GM12865 (cell line): ENCODE results near the gene KRTAP5-8.
A peak's percentile ranks its signal among the peaks of the same experiment; 100 is the strongest.

Experiments used
- DNase-seq: peaks from one replicate; pipeline ENCODE4 v3.0.0; 2010; ENCODE audit warnings: low read depth
- H3K4me3 ChIP-seq: 2 replicates; pipeline ENCODE4 v1.5.1; 2011; ENCODE audit warnings: mild to moderate bottlenecking, low read depth, low read length, control low read depth
- CTCF ChIP-seq: IDR thresholded peaks from 2 replicates; pipeline ENCODE4 v1.5.1; 2011; ENCODE audit warnings: low read length, control low read depth, low read depth, inconsistent platforms; ENCODE audit not compliant: insufficient read depth; ENCODE audit errors: missing control alignments

KRTAP5-8 gene

GRCh38 chr11:71545405-71545966 lies 7.7 kb downstream of the KRTAP5-8 start:
- DNase-seq = no peak
- H3K4me3 ChIP-seq = no peak overlapping the region
- TF ChIP-seq CTCF = no peak

- DNase-seq = no peak
- TF ChIP-seq CTCF = no peak
- no peak within 1 kb of the TSS for H3K4me3 ChIP-seq
These were observed 10.3 kb downstream of the KRTAP5-8 start, which contains the start of gene KRTAP5-9 for GRCh38 chr11:71548120-71548519. Gene KRTAP5-9, plus strand, starts transcription at chr11:71548420. Its CDS starts 238 bp downstream, at chr11:71548658.

GRCh38 chr11:71548716-71549151 lies 10.9 kb downstream of the KRTAP5-8 start:
- H3K4me3 ChIP-seq = no peak overlapping the region
- TF ChIP-seq CTCF = no peak
- peak; percentile 22 for DNase-seq

DNA sequence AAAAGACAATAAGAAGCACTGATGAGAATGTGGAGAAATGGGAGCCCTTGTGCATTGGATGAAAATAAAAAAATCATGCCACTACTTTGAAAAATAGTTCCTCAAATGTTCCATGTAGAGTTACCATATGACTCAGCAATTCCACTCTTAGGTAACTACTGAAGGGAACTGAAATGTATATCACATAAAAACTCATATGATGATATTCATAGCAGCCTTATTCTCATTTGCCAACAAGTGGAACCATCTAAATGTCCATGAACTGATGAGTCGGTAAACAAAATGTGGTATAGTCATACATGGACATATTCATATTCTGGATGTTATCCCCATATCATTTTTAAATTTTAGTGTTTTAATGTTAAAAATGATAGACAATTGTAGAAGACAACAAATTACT lies 13.9 kb downstream of the KRTAP5-8 start:
- TF ChIP-seq CTCF = no peak
- H3K4me3 ChIP-seq = no peak overlapping the region
- DNase-seq = no peak

GRCh38 chr11:71554996-71555395 lies 17.2 kb downstream of the KRTAP5-8 start:
- H3K4me3 ChIP-seq = no peak overlapping the region
- DNase-seq = no peak
- TF ChIP-seq CTCF = no peak

DNA sequence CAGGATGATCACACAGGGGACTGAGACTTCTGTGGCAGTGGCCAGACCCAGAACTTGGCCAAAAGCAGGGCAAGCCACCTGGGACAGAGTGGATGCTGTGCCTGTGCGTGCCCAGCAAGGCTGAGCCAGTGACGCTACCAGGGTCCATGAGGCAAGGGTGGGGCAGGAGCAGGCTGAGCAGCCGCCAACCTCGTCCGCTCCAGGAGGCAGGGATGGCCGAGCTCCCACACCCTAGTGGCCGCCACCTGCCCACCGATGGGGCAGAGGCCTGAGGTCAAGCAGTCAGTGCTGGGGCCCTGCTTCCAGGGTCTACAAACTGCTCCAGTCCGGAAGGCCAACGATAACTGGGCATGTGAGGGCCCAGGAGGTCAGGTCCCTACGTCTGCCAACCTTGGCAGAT lies 17.7 kb downstream of the KRTAP5-8 start:
- DNase-seq = no peak
- no peak overlapping the region for H3K4me3 ChIP-seq
- no peak for TF ChIP-seq CTCF

DNA sequence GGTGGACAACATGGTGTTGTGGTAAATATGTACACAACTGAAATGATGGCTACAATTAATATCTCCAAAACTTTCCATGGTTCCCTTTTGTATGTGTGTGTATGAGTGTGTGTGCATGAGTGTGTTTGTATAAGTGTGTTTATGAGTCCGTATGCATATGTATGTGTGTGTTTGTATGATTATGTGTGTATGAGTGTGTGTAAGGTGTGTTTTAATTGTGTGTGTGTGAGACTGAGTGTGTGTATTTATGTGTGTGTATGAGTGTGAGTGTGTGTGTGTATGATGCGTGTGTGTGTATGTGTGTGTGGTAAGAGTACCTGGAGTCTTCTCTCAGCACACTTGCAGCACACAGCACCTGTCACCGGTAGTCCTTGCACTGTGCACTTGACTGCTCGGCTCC lies 18.2 kb downstream of the KRTAP5-8 start:
- TF ChIP-seq CTCF = no peak
- DNase-seq = no peak
- no peak overlapping the region for H3K4me3 ChIP-seq
